ENCODE measurements around the gene DLG1. TPM values are rescaled to one million over a fixed set of nuclear protein-coding genes. Genes with fewer than 3 reads are reported as not detected.

The DLG1 gene
- total RNA-seq, 1 experiment from 2014 or later, result 89.8 TPM

GRCh38 chr3:197293605-197294237 is 4.7 kb downstream of the DLG1 start (continued):
- no peak for TF ChIP-seq REST (IDR thresholded peaks at IDR 0.05; ENCODE audit: low read depth)
- no peak for TF ChIP-seq FOSL1 (IDR thresholded peaks at IDR 0.05; ENCODE audit: low read depth)
- TF ChIP-seq ATF3 (IDR thresholded peaks at IDR 0.05), result no peak
- no peak for TF ChIP-seq ZBTB33 (IDR thresholded peaks at IDR 0.05; ENCODE audit: extremely low read depth, insufficient replicate concordance, low read length)
- no peak for TF ChIP-seq TCF7L2 (IDR thresholded peaks at IDR 0.05; ENCODE audit: borderline replicate concordance, extremely low read depth, insufficient read depth, insufficient read length)
- no peak for TF ChIP-seq SP1 (IDR thresholded peaks at IDR 0.05; ENCODE audit: low read depth)

GRCh38 chr3:197292648-197293047 is 5.8 kb downstream of the DLG1 start:
- Histone ChIP-seq H3K4me3 (replicated peaks in 1 of 2; ENCODE audit: low read depth in 1 of 2, low read length in 2 of 2) (no peak overlapping the region), H4K20me1 (ENCODE audit: insufficient read depth) (no peaks in the 10 kb centered on the region; the same call in 1 of the 2 replicates), H3K79me2 (ENCODE audit: insufficient read depth, low read length) (peaks cover 96% of the 10 kb centered on the region), H2AFZ (ENCODE audit: low read depth, low read length, poor library complexity, severe bottlenecking) (no peak overlapping the region), H3K9me3 (ENCODE audit: control insufficient read depth in 1 of 2, insufficient read depth in 1 of 2, low read depth in 1 of 2, low read length in 2 of 2) (no peaks in the 10 kb centered on the region), H3K27ac (ENCODE audit: low read depth, low read length) (no peak overlapping the region), H3K9me2 (ENCODE audit: insufficient read depth) (no peaks in the 10 kb centered on the region), H3K9ac (ENCODE audit: low read length) (no peak overlapping the region), H3K27me3 (ENCODE audit: insufficient read depth, low read length) (no peaks in the 10 kb centered on the region), H3K36me3 (ENCODE audit: control insufficient read depth in 1 of 2, insufficient read depth in 2 of 2, low read length in 2 of 2) (peaks cover 22 to 24% of the 10 kb centered on the region in 2 experiments), H3K4me2 (ENCODE audit: low read length) (no peak overlapping the region), H3K4me1 (ENCODE audit: control insufficient read depth in 1 of 2, insufficient read depth in 2 of 2, low read length in 2 of 2) (peaks cover 5% of the 10 kb centered on the region in 2 experiments; a peak in 2 of 4 replicates)
- POLR2A ChIA-PET, result no interaction called here
- RAD21 ChIA-PET (ENCODE audit: low non-redundant PET in 1 of 2, low total read pairs in 2 of 2, uncharacterized antibody in 2 of 2, unreplicated experiment in 2 of 2), result no interaction called here
- intact Hi-C loops (cut with micrococcal nuclease), result no loop called here
- ATAC-seq (no peak), DNase-seq (ENCODE audit: low read depth, low spot score) (no peak)
- no TSS peak for BruUV-seq (replicated peaks)
- CTCF ChIA-PET, result no interaction called here
- no peak for TF ChIP-seq YY1 (IDR thresholded peaks at IDR 0.05; ENCODE audit: extremely low read depth, insufficient replicate concordance, low read depth, low read length)
- no peak for TF ChIP-seq ZFX (IDR thresholded peaks at IDR 0.05)
- TF ChIP-seq CTCF (IDR thresholded peaks at IDR 0.05 in 2 of 3, conservative IDR thresholded peaks at IDR 0.05 in 1 of 3; ENCODE audit: borderline replicate concordance in 1 of 3, insufficient read depth in 1 of 3, low read depth in 2 of 3, low read length in 2 of 3), result no peak
- no peak for TF ChIP-seq EZH2phosphoT487 (IDR thresholded peaks at IDR 0.05; ENCODE audit: borderline replicate concordance)
- no peak for TF ChIP-seq FOSL1 (IDR thresholded peaks at IDR 0.05; ENCODE audit: low read depth)
- TF ChIP-seq SIN3A (IDR thresholded peaks at IDR 0.05; ENCODE audit: low read depth), result no peak
- no peak for TF ChIP-seq RAD21 (IDR thresholded peaks at IDR 0.05; ENCODE audit: low read depth)
- TF ChIP-seq MAX (IDR thresholded peaks at IDR 0.05), result no peak
- no peak for TF ChIP-seq POLR2A (IDR thresholded peaks at IDR 0.05; ENCODE audit: borderline replicate concordance, extremely low read depth, insufficient read depth, insufficient read length)
- TF ChIP-seq ATF3 (IDR thresholded peaks at IDR 0.05), result no peak

All from HCT116 (cell line).